ENCODE measurements around the gene CYB5B.

CYB5B gene

DNA sequence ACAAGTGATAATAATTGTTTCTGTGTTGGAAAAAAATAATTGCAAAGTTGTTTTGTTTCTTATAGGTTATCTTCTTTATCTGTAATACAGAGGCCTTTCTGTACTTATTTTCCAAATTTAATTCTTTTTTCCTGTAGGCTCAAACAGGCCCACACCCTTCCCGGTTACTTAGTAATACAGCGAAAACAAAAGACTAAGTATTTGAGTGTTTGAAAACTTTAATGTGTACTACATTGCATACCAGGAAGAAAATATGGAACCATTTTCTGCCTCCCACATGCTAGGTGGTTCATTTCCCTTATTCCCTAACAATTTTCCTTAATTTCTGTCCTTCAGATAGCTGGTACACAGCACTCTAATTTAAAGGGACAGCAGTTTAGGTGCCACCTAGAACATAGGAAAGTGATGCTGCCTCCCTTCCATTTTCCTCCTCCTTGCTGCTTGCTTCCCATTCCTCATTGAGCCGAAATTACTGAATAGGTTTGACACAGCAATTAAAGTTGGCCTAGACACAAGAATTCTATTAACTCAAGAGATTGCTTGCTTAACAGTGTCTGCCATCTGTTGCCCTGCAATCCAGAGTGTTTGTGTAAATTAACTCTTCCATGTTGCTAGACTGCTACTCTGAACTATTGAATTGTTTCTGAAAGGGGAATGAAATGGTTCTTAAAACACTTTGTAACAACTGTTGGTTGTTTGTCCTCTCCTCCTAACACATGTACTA, 24.2 kb downstream of the CYB5B start:
- DNase-seq, result no peak

DNA sequence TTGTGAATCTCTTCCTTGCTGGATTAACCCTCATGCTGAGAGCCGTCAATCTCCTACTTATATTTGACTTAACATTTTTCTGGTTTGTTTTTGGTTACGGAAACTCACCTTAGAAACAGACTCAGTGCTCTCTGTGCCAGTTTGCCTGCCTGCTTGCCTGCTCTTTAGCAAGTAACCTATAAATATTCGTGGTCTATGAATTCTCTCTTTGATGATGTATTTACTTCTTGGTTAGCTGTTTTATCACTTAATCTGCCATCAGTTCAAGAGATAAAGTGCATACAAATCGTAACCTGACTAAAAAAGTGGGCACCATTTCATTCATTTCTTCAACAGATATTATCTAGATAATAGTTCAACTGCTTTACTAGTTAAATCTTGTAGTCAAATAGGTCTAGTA, 26.7 kb downstream of the CYB5B start:
- no peak for DNase-seq

- DNase-seq, result no peak
Measured at GRCh38 chr16:69453936-69454335, 29.5 kb downstream of the CYB5B start.

DNA sequence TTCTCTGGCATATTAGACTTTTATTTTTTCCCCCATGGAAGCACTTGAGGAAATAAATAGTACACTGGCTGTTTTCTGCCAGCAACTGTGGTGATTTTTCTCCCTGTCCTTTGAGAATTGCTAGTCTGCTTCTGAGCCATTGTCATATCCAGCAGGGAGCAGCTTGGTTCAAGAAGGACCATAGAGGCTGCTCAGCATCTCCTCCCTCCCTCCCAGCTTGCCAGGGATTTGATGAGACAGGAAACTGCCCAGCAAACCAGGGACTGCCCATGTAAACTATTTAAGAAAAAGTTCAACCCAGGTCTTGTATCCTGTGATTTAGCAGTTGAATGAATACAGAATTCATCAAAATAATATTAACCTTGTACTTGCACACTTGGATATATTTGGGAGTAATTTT, 39.5 kb downstream of the CYB5B start:
- DNase-seq, result no peak

DNA sequence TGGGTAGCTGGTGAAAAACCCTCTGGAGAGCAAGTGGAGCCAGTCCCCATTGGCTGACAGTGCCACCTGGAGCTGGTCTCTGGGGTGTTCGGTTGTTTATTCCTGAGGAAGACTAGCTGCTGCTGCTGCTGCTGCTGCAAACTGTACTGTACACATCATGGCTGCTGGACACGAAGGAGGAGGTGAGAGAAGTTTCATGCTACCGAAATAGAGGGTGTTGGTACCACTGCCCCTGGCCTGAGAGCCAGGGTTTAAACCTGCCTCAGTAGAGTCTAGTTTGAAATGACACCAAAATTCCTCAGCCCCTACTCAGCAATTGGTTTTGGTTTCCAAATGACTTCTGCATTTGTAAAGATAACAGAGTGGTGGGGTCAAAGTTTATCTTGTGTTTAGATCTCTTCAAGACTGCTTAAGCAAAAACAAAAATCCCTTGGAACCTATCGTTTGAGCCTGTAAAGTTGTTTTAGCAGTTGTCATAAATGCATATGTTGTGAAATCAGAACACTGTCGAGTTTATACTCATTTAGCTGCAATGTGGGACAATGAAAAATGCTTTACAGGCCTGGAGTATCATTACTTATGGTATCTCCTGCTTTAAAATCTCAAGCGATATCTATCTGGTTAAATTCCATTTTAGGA, 40.8 kb downstream of the CYB5B start:
- no peak for DNase-seq

DNA sequence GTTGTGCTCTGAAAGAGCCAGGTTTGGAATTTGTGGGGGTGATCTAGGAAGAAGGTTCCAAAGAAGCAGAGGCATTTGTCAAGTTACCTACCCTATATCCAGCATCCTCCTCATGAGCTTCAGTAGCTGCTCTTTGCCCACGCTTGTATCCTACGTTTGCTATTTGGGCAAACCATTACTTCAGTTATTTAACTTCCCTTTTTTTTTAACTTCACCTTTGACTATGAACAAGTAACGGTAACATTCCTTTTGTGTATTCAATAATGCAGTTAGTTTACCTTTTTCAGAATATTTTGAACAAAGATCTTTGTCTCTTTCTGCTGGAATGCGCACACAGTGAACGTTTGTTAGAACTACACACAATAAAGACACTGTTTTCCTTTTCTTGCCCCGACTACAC, 41.5 kb downstream of the CYB5B start:
- no peak for DNase-seq

DNA sequence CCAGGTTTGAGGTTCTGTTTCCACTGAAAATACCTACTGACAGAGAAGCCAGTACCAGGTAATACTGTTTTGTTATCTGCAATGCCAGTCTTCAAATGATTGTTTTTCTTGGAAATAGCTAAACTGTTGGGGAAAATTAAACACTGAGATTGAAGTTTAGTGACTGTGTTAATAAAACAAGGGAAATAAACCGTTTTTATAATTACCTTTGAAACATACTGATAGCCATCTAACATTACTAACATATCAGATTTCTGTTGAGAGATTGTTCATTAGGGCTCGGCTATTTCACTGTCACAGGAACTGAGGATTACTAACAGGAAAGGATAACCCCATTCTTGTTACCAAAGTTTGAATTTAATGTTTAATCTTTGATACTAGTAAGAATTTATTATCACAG, 42.1 kb downstream of the CYB5B start:
- DNase-seq, result no peak

GRCh38 chr16:69467080-69467479, 42.7 kb downstream of the CYB5B start:
- no peak for DNase-seq

DNA sequence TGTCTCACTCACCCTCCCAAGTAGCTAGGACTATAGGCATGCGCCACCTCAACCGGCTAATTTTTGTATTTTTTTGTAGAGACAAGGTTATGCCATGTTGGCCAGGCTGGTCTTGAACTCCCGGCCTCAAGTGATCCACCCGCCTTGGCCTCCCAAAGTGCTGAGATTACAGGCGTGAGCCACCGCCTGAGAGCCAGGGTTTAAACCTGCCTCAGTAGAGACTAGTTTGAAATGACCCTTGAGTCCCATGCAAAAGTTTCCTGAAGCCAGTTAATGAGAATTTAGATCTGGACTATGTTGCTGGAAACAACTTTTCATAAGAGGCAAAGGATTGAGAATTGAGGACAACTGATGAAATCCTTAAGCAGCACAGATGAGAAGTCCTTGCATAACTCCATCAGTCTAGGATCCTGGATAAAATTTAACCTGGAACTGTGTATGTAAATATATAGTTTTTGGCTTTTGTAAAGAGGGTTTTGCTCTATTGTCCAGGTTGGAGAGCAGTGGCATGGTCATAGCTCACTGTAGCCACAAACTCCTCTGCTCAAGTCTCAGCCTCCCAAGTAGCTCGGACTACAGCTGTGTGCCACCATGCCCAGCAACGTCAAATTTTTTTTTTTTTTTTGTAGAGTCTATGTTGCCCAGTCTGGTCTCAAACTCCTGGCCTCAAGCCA, 43.2 kb downstream of the CYB5B start:
- no peak for DNase-seq

GRCh38 chr16:69469807-69470561, 45.6 kb downstream of the CYB5B start:
- DNase-seq, result no peak

DNA sequence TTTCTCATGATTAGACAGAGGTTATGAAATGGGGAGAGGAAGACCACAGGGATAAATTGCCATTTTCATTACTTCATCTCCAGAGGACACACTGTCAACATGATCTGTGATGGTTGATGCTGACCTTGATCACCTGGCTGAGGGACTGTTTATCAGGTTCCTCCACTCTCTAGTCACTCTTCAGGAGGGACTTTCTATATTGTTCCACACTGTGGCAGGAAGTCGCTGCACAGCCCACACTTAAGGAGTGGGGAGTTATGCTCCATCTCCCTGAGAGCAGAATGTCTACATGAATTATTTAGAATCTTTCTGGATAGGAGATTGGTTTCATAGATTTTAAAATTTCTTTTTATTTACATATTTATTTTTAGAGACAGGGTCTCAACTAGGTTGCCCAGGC, 46.7 kb downstream of the CYB5B start:
- no peak for DNase-seq

DNA sequence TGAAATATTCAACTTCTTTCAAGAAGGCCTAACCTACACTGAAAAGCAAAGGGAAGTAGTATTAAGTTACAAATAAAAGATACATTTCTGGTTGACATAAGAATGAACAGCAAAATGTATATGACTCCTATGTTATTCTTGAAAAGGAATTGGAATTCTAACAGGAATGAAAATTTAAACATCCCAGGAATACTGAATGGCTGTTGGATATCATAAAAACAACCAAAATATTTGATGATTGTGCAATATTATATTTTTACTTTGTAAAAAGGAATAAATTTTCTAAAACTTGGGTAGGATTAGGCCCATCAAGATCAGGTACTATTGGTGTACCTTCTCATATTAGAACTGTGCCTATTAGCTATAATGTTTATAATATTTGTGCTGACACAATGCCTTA, 50.0 kb downstream of the CYB5B start:
- DNase-seq, result no peak

GRCh38 chr16:69476920-69477443, 52.6 kb downstream of the CYB5B start:
- DNase-seq, result no peak

DNA sequence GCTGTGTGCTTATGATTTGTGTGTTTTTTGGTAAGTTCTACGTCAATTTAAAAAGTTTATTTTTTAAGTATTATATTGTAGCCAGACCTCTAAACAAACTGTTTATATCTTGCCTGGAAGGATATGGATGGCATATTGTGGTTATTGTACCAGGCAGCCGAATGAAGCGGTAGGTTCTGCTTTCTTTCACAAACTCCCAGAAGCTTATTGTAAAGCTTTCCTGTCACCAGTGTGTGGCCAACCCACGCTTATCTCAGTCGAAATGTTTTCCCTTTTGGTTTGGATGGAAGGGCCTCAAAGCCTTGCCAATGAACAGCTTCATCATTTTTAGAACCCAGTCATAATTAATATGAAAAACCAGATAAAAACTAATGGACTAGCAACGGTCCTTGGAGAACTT, 53.1 kb downstream of the CYB5B start:
- DNase-seq, result no peak

DNA sequence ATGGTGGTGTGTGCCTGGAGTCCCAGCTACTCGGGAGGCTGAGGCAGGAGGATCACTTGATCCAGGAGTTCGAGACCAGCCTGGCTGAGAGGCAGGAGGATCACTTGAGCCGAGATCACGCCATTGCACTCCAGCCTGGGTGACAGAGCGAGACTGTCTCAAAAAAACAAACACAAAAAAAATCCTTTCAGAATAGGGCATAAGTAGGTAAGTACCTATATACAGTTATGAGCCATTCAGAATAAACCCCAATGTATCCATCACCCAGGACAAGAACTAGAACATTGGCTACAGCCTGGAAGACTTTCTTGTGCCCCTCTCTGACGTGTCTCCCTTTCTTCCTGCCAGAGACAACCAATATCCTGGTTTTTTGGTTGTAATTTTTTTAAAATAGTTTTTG, 54.3 kb downstream of the CYB5B start:
- DNase-seq, result no peak

- no peak for DNase-seq
Measured at GRCh38 chr16:69479775-69480174, 55.4 kb downstream of the CYB5B start.

- no peak for DNase-seq
Measured at GRCh38 chr16:69481901-69482341, 57.5 kb downstream of the CYB5B start.

GRCh38 chr16:69482410-69482991, 58.1 kb downstream of the CYB5B start:
- DNase-seq, result no peak

DNA sequence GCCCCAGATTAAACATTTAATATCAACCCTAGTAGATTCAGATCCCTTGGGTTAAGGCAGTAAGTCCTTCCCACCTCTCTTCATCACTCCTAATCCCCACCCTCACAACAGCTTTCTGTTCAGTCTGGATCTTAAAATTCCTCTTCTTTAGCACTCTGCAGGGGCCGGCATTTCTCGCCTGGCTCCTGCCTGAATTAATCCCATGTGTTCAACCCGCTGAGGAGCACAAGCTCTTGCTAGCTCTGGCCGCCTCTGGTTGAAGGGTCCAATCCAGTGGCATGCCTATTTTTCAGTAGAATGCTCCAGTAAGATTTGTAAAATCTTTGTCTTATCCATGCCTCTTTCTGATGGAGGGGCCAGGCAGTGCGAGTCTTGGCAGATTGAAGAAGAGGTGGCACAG, 59.2 kb downstream of the CYB5B start:
- no peak for DNase-seq

GRCh38 chr16:69485361-69485760, 60.9 kb downstream of the CYB5B start:
- DNase-seq, result no peak

GRCh38 chr16:69485816-69486215, 61.4 kb downstream of the CYB5B start:
- no peak for DNase-seq

DNA sequence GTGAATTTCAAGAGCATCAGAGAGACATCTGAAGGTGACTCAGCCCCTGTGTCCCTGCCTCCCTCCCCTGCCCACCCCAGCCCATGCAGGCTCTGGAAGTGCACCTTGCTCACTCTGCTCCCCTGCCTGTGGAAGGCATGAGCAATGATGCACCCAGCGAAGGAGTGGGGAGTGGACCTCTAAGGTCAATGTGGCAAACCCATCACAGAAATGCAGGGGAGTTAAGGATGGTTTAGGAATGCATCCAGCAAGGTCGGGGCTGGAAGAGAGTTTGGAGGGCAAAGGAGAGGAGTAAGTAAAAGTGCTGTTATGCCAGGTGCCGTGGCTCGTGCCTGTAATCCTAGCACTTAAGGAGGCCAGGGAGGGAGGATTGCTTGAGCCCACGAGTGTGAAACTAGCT, 61.9 kb downstream of the CYB5B start:
- DNase-seq, result no peak

- DNase-seq, result no peak
Measured at GRCh38 chr16:69486724-69487123, 62.3 kb downstream of the CYB5B start.

Data from NCI-H1417 treated with DMSO at 0.1 percent for 48 hours (cell line).